ENCODE data around the gene COL16A1.

GRCh38 chr1:31675756-31676155 lies 28.1 kb downstream of the COL16A1 start:
- no peak for TF ChIP-seq CTCF (IDR thresholded peaks at IDR 0.05; ENCODE audit: borderline replicate concordance, extremely low read depth, low read length, poor library complexity, severe bottlenecking)
- no peak for TF ChIP-seq EZH2 (IDR thresholded peaks at IDR 0.05; ENCODE audit: borderline replicate concordance, low read depth, low read length, severe bottlenecking)
